GM18505 (cell line): ENCODE measurements around the gene CTIF.

ENCODE experiments used
- ATAC-seq: cut with Tn5 transposase; IDR thresholded peaks from one replicate; pipeline ENCODE4 v1.9.1; 2021; ENCODE audit not compliant: unreplicated experiment
- POLR2A ChIP-seq: IDR thresholded peaks from 4 replicates; pipeline ENCODE4 v1.6.1; 2011; ENCODE audit warnings: borderline replicate concordance; ENCODE audit not compliant: insufficient read depth, insufficient read length; ENCODE audit errors: extremely low read depth

The CTIF gene

GRCh38 chr18:48770243-48770642, 231.4 kb downstream of the CTIF start:
- ATAC-seq: no peak
- no peak for TF ChIP-seq POLR2A

GRCh38 chr18:48771641-48772375, 233.0 kb downstream of the CTIF start:
- no peak for TF ChIP-seq POLR2A
- no peak for ATAC-seq

- no peak for ATAC-seq
- TF ChIP-seq POLR2A: no peak
Observed at GRCh38 chr18:48772457-48772856, 233.6 kb downstream of the CTIF start.

- TF ChIP-seq POLR2A: no peak
- ATAC-seq: no peak
Observed at GRCh38 chr18:48773821-48774220, 235.0 kb downstream of the CTIF start.

- ATAC-seq: no peak
- TF ChIP-seq POLR2A: no peak
Observed at GRCh38 chr18:48774941-48775340, 236.1 kb downstream of the CTIF start.

- ATAC-seq: no peak
- no peak for TF ChIP-seq POLR2A
Observed at GRCh38 chr18:48775372-48776155, 236.7 kb downstream of the CTIF start.

GRCh38 chr18:48776156-48776555, 237.3 kb downstream of the CTIF start:
- TF ChIP-seq POLR2A: no peak

GRCh38 chr18:48776641-48777025, 237.8 kb downstream of the CTIF start:
- ATAC-seq: no peak
- no peak for TF ChIP-seq POLR2A

More at GRCh38 chr18:48776156-48776555, 237.3 kb downstream of the CTIF start:
- no peak for ATAC-seq

- ATAC-seq: no peak
- TF ChIP-seq POLR2A: no peak
Observed at GRCh38 chr18:48777026-48777743, 238.4 kb downstream of the CTIF start.

GRCh38 chr18:48777744-48778116, 238.9 kb downstream of the CTIF start:
- no peak for ATAC-seq
- TF ChIP-seq POLR2A: no peak

GRCh38 chr18:48778344-48779011, 239.6 kb downstream of the CTIF start:
- no peak for TF ChIP-seq POLR2A
- no peak for ATAC-seq

GRCh38 chr18:48779462-48779861, 240.6 kb downstream of the CTIF start:
- ATAC-seq: no peak
- TF ChIP-seq POLR2A: no peak
